CD4-positive, alpha-beta T cell treated with Interleukin-12 subunit alpha and Interleukin-12 subunit beta, for 1 hour (primary cell): ENCODE results near the gene CALN1.
"Not testable (repeated sequence)": the region's sequence is repeated elsewhere in the genome, so short reads cannot be mapped to it uniquely, and the experiment has no call there.

Experiments used
- DNase-seq: peaks from one replicate; pipeline ENCODE4 v3.0.0-alpha.2; 2020

The CALN1 gene

GRCh38 chr7:72080865-72081510, 331.1 kb downstream of the CALN1 start:
- DNase-seq, result no peak

DNA sequence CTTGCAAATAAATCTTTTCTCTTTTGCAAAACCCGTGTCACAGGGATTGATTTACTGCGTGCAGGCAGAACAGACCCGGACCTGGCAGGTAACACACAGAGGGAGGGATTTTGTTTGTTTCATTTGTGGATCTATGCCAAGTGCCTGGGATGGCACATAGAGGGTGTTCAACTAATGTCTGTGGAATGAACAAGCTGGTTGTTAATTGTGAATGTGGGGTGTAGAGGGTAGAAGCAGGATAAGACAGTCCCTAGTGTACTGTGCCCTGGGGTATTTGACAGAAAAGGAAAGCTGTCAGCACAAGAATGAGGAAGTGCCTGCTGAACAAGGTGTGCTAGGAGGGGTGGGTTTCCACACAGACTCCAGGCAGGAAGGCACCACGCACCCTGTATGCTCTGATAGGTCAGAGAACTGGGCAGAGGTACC, 331.8 kb downstream of the CALN1 start:
- DNase-seq, result no peak

- no peak for DNase-seq
These were observed 333.3 kb downstream of the CALN1 start for GRCh38 chr7:72078856-72079255.

DNA sequence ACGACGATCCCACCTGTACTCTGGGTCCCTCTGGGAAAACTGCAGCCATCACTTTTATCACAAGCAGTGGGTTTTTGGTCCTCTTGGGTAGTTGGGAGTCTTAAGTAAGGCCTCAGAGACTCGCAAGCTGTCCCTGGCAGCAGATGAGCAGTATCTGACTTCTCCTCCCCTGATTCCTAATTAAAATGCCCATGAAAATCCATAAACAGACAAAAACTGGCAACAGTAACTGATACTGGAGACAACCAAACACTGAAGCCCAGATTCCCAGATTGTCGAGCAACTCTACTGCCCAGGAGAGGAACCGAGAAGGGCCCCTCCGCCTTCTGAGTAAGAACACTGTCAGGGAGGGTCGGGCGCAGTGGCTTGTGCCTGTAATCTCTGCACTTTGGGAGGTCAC, 333.8 kb downstream of the CALN1 start:
- DNase-seq, result no peak

DNA sequence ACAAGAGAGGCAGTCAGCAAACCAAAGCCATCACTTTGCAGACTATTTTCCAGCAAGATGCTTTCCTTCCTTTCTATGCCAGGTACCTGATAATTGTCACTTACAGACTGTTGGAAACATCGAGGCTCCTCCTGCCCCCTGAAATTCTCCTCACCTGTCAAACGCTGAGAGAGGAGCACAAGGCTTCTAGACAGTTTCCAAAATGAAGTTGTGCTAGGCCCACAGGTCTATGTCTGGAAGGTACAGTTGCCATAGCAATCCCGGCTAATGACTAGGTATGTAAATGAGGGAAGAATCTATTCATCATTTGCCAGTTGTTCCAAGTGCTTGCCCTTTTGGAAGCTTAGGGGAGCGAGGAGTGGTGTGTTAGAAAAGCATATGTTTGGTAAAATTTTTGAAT, 334.4 kb downstream of the CALN1 start:
- DNase-seq, result no peak

GRCh38 chr7:72072901-72073300, 339.2 kb downstream of the CALN1 start:
- no peak for DNase-seq

- DNase-seq, result no peak
These were observed 342.9 kb downstream of the CALN1 start for GRCh38 chr7:72069263-72069662.

DNA sequence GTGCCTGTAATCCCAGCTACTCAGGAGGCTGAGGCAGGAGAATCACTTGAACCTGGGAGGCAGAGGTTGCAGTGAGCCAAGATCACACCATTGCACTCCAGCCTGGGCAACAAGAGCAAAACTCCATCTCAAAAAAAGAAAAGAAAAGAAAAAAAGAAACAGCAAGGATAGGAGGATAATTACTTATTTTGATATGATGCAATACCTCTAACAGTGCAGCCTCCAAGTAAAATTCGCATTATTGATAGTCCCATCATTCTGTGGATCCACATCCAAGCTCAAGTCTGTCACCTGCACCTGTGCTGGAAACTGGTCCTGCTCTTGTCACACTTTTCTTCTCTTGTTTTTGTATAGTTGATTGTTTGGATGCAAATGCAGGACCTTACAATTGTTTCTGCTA, 346.4 kb downstream of the CALN1 start:
- DNase-seq, result not testable (repeated sequence)

- no peak for DNase-seq
These were observed 347.2 kb downstream of the CALN1 start for GRCh38 chr7:72064916-72065315.

DNA sequence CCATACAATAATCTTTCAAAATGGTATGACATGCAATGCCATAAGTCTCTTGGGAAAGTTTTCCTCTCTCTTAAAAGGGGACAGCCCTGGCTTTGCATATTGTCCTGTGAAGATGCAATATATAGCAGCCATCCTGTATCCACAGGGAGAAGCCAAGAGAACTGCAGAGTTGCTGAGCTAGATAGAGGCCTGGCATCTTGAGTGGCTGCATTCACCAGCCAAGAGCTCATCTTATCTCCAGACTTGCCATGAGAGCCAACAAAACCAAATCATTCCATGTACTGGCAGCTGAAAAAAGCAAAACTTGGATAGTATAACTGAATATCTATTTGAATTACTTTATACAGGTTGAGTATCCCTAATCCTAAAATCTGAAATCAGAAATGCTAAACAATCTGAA, 348.8 kb downstream of the CALN1 start:
- DNase-seq, result no peak

GRCh38 chr7:72062666-72063065, 349.5 kb downstream of the CALN1 start:
- no peak for DNase-seq

GRCh38 chr7:72059925-72060324, 352.2 kb downstream of the CALN1 start:
- no peak for DNase-seq

DNA sequence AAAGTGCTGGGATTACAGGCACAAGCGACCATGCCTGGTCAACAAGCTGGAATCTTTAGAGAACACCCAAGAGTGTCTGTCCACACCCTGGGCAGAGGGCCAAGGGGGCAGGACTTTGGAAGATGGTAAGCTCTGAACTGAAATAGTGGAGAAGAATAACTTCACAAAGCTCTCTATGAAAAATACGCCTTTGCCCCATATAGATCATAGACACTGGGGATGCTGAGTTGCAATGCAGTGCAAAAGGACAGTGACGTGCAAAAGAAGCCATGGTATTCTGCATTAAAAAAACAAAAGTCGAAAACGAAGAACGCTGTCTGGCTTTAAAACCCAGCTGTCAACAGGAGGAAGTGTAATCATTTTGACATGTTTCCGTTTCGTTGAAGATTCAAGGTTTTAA, 353.6 kb downstream of the CALN1 start:
- peak; percentile 2 for DNase-seq

DNA sequence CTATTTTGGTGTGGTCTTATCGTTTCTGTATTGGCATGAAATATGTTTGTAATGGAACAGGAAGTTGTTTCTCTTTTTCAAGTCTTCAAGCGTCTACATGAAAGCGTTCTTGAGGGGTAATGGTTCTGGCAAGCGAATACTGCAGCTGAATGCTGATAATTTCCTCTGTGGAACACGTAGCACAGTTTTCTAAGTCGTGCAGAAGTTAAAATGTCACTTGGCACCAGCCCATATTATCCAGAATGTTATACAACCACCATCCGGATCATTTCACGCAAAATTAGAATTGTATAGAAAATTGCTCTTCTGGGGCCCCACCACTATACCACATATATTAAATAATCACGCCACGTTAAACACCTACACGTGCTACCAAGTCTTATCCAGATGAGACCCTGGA, 354.3 kb downstream of the CALN1 start:
- no peak for DNase-seq

GRCh38 chr7:72057231-72057630, 354.9 kb downstream of the CALN1 start:
- DNase-seq, result no peak

DNA sequence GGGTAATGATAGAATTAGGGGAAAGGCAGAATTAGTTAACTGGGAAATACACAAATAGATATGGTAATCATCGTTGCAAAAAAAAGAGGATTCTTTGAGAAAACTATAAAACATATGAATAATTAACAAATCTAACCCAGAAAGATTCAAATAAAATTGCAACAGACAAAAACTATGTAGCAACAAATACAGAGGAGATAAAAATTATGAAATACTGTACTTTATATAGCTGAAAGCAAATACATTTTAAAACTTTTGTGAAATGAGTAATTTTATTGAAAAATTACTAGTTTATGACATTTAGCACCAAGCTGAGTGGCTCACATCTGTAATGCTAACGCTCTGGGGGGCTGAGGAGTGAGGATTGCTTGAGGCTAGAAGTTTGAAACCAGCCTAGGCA, 356.7 kb downstream of the CALN1 start:
- DNase-seq, result no peak

- DNase-seq, result no peak
These were observed 358.8 kb downstream of the CALN1 start for GRCh38 chr7:72053292-72053691.

DNA sequence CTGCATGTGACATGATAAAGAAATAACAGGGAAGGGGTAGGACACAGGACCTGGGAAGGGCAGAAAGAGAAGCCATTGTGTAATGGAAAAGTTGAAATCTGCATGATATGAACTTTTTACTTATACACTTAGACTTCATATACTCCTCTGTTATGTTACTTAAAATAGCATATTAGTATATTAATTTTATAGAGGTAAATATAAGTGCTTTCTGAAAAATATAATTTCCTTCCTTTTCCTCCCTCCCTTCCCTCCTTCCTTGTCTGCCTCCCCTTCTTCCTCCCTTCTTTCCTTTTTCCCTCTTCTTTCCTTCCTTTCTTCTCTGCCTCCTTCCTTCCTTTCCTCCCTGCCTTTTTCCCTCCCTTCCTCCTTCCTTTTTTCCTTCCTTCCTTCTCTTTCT, 363.7 kb downstream of the CALN1 start:
- no peak for DNase-seq

DNA sequence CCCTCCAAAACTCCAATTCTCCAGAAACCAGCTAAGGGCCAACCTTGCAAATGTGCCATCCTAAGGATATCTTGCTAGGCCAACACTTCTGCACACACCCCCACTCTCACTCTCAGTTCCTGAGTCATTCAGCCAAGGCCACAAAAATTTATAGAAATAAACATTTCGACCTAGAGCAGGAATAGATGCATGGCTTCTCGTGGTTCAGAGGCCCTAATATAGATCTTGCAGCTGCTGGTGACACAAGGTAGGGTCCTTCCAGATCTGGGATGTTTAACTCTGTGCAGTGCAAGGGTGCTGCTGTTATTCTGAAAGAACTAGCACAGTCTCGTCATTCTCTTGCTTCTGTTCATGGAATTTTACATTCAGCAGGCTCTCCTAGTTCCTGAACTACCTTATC, 369.3 kb downstream of the CALN1 start:
- DNase-seq, result no peak

- no peak for DNase-seq
These were observed 371.5 kb downstream of the CALN1 start for GRCh38 chr7:72040641-72041040.

- DNase-seq, result no peak
These were observed 372.7 kb downstream of the CALN1 start for GRCh38 chr7:72039460-72039859.

- no peak for DNase-seq
These were observed 374.0 kb downstream of the CALN1 start for GRCh38 chr7:72038022-72038732.

DNA sequence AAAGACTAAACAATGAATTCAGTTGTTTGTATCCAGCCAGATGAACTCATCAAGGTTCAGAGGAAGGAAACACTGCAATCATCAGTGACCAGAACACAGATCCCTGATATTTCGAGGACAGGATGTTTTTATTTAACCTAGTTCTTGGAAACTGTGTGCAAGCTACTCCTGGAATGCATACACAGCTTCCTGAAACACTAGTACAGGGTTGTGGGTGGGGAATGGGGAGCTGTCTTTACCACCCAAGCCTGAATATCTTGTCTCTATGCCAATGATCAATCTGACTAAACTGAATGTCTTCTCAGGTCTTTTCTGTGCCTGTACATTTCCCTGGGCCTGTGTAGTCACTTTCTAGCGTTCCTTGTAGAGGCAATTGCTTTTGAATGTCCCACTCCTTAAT, 374.6 kb downstream of the CALN1 start:
- DNase-seq, result no peak

- no peak for DNase-seq
These were observed 376.9 kb downstream of the CALN1 start for GRCh38 chr7:72035266-72035665.

DNA sequence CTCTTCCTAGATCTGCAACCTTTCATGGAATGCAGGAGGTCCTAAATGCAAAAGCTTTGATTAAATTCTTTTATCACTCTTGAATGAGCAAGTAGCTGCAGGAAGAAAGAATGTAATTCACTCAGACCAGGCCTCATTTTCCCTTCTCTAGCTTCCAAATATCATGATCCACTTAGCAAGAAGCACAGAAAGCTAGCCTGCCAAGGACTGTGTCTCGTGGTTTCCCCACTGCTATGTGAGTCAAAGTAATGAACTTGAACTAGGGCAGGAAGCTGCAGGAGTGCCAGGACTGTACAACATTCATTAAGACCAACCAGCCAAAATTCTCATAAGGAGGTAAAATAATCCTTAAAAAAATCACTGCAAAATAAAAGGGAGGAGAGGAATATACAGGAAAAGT, 379.2 kb downstream of the CALN1 start:
- no peak for DNase-seq
